GM20431 (cell line): Measurements from ENCODE around the gene ZNF101.
"Not testable (repeated sequence)": the region's sequence is repeated elsewhere in the genome, so short reads cannot be mapped to it uniquely, and the experiment has no call there.

ENCODE experiments used
- in situ Hi-C: fragments of 300-500 bp; cut with MseI, MboI; formaldehyde crosslinking; loops from one replicate; pipeline ENCODE4 v1.15.0; 2020; ENCODE audit warnings: low sequenced_read_pairs; ENCODE audit not compliant: unreplicated experiment

The ZNF101 gene

DNA sequence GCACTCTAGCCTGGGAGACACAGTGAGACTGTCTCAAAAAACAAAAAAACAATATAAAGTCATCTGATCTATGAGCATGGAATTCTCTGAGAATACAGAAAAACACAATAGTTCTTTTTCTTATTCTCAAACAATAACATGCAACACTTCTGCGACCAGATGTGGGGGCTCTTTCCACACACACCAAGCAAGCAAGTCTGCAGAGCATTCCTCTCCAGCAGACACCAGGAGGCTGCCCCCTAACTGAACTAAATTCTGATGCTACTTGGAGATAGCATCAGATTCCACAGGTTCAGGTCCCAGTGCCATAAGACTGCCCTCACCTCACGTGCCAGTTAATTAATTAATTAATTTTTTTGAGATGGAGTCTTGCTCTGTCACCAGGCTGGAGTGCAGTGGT is 27.7 kb downstream of the ZNF101 start:
- in situ Hi-C loops: no loop called here

DNA sequence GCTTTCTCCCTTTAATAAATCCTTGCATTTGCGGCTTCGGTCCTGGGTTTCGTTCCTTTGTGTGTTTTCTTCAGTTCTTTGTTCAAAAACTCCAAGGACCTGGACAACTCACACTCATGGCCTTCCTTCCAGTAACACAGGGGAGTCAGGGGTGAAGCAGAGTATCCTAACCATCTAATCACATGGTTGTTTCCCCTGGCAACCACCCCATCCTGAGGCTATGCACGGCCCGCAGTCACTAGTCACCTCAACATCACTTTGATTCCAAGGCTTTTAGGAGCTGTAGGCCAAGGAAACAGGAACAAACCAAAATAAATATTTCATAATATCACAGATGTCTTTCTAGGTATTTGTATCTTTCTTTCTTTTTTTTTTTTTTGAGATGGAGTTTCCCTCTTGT is 28.9 kb downstream of the ZNF101 start:
- in situ Hi-C loops: no loop called here

DNA sequence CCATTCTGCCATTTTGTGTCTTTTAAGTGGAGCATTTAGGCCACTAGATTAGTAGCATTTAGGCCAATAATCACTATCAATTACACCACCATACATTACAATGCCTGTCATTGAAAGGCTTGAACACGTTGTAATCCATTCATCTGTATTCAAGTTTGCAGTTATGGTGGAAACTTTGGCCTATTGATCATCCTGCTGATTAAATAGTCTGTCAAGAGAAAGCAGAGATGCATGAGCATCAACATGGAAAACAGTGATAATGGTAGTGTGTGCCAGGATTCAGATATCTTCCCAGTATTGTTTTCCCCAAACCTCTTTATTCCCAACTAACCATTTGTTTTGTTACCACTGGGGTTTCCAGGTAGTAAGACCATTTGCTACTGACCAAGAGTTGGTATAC is 31.9 kb downstream of the ZNF101 start:
- in situ Hi-C loops: not testable (repeated sequence)

DNA sequence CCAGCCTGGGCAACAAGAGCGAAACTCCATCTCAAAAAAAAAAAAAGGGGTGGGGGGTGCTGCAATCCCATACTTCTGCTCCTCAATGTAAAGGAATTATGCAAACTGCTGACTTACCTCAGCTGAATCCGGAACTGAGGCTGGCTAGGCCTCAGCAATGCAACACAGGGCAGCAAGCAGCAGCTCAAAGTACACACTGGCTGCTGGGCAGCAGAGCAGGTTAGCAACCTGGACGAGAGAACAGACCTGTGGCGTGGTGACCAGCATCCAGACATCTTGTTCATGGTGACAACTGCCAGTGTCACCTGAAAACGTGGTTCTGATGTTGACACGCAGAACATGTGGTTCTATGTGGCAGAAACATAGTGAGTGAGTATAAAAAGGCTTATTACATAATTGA is 36.2 kb downstream of the ZNF101 start:
- in situ Hi-C loops: no loop called here

DNA sequence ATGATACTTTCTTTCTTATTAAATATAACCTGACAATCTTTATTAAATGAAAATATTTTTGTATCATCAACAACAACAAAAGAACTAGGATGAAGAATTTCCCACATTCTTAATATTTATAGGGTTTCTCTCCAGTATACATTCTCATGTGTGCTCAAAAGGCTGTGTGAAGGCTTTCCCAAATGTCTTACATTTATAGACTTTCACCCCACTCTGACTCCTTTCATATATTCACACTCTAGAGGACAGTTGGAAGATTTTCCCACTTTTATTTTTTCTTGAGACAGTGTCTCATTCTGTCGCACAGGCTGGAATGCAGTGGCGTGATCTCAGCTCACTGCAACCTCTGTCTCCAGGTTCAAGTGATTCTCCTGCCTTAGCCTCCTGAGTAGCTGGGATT is 41.9 kb downstream of the ZNF101 start:
- in situ Hi-C loops: no loop called here

DNA sequence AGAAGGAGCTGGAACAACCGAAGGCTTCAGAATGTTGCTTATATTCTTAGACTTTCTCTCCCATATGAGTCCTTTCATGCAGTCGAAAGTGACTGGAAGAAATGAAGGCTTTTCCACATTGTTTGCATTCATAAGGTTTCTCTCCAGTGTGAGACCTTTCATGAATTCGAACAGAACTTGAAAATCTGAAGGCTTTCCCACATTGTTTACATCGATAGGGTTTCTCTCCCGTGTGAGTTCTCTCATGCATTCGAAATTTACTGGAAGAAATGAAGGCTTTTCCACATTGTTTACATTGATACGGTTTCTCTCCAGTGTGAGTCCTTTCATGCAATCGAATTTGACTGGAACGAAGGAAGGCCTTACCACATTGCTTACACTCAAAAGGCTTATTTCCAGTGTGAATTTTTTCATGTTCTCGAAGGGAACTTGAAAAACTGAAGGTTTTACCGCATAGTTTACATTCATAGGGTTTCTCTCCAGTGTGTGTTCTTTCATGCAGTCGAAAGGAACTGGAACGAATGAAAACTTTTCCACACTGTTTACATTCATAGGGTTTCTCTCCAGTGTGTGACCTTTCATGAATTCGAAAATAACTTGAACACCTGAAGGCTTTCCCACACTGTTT is 42.8 kb downstream of the ZNF101 start:
- in situ Hi-C loops: no loop called here

DNA sequence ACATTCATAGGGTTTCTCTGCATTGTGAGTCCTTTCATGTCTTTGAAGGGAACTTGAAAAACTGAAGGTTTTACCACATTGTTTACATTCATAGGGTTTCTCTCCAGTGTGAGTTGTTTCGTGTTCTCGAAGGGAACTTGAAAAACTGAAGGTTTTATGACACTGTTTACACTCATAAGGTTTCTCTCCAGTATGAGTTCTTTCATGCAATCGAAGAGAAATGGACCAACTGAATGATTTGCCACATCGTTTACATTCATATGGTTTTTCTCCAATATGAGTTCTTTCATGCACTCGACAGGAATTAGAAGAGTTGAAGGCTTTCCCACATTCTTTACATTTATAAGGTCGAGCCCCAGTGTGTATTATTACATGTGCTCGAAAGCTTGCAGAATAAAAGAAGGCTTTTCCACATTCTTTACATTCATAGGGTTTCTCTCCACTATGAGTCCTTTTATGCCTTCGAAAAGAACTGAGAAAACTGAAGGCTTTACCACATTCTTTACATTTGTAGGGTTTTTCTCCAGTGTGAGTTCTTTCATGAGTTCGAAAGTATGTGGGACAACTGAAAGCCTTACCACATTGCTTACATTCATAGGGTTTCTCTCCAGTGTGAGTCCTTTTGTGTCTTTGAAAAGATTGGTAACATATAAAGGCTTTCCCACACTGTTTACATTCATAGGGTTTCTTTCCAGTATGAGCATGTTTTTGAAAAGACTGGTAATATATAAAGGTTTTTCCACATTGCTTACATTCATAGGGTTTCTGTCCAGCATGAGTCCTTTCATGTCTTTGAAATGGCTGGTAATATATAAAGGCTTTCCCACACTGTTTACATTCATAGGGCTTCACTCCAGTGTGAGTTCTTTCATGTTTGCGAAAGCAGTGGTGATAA is 43.5 kb downstream of the ZNF101 start:
- in situ Hi-C loops: no loop called here

DNA sequence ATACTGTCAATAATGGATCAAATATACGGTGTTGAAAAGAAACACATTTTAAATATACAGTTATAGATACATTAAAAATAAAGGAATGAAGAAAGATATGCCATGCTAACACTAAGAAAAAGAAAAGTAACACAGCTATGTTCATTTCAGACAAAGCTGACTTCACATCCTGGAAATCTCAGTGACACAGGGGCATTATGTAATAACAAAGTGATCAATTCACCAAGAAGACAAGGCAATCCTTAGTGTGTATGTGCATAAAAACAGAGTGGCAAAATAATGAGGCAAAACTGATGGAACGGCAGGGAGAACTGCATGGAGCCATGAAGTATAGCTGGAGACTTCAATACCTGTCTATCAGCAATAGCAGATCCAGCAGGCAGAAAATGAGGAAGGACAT is 51.2 kb downstream of the ZNF101 start:
- in situ Hi-C loops: no loop called here

DNA sequence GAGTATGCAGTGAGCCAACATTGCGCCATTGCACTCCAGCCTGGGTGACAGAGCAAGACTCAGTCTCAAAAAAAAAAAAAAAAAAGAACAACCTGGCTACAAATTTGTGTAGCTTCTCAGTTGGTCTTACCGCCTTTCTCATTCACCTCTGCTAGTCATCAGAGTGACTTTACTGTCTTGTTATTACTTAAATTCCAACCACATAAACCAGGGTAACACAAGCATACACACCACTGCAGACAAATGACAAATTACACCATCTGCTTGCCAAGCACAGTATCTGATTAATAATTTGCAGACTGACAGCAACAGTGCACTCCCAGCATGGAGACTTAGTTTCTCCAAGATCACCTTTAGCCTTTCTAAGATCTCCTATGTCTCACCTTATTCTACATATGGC is 53.3 kb downstream of the ZNF101 start:
- in situ Hi-C loops: no loop called here

DNA sequence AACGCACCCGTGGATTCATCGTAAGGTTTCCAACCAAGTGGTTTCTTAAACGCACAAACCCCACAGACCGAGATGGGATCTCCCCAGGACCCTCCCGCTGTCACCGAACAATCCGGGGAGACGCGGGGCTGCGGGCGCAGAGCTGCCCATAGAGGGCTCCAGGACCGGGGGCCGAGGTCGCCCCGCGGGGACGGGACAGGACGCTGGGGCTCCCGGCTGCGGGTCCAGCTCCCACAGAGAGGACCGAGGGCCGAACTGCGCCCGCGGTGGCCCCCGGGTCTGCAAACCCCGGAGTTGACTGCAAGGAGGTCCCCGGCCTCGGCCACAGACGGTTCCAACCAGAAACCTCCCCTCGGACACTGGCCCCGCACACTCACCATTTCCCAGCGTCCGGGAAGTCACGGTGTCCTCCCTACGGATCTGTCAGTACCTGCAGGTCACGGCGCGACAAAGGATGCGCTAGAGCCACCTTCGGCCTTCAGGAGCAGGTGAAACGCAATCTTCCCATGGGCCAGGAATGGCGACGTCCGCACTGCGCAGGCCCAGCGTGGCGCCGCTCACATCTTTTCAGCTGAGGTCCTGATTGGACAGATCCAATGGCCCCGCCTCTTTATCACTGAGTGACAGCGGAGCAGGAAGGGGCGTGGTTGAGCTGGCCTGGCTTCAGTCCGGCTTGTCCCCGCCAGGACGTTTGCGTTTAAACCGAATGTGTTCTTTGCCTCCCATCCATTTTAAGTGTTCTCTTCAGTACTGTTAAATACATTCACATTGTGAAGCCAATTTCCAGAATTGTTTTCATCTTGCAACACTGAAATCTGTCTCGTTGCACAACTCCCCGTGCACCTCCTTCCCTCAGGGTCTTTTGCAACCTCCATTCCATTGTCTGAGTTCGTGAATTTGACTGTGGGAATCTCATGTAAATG is 64.2 kb downstream of the ZNF101 start, which contains the start of gene ZNF14:
ZNF14 (minus strand) TSS at position 534 of the 923 bp plus-strand sequence; CDS start at position 380, 154 bp downstream.
- in situ Hi-C loops: no loop called here
